Peyer's patch (tissue), 4 donors: Measurements from ENCODE around the gene EFHC2. TPM values are rescaled to one million over a fixed set of nuclear protein-coding genes. Genes with fewer than 3 reads are reported as not detected.

Experiments used
- DNase-seq, 3 donors: peaks; one replicate each; pipeline ENCODE4 v3.0.0-alpha.2; 2017 to 2019
- H3K27ac ChIP-seq, 4 donors: fragments of 200-600 bp; sonication (generic); one replicate each; pipeline ENCODE4 v1.5.1; 2016 to 2019
- H3K27me3 ChIP-seq, 2 donors: fragments of 200-600 bp; sonication (generic); one replicate each; pipeline ENCODE4 v1.5.1; 2019
- H3K36me3 ChIP-seq, 3 donors: fragments of 200-600 bp; sonication (generic); one replicate each; pipeline ENCODE4 v1.5.1; 2016 to 2019
- H3K4me1 ChIP-seq, 4 donors: fragments of 200-600 bp; sonication (generic); one replicate each; pipeline ENCODE4 v1.5.1; 2016 to 2019
- H3K4me3 ChIP-seq, 4 donors: fragments of 200-600 bp; sonication (generic); 1 replicate in 3 of 4; 2 replicates in 1 of 4; pipeline ENCODE4 v1.5.1; 2016 to 2019; ENCODE audit warnings: mild to moderate bottlenecking in 1 of 4
- H3K9me3 ChIP-seq, 4 donors: fragments of 200-600 bp; sonication (generic); one replicate each; pipeline ENCODE4 v1.5.1; 2016 to 2019; ENCODE audit warnings: mild to moderate bottlenecking in 1 of 4
- CTCF ChIP-seq, 6 experiments: fragments of 450-650 bp in 4 of 6; fragments of 200-600 bp in 2 of 6; sonication (generic) in 1 of 6; IDR thresholded peaks; one replicate each; pipeline ENCODE4 v1.5.1; 2017 to 2019; ENCODE audit warnings: antibody characterized with exemption in 6 of 6, mild to moderate bottlenecking in 3 of 6, moderate library complexity in 1 of 6
- POLR2A ChIP-seq, 2 donors: fragments of 450-650 bp; IDR thresholded peaks; one replicate each; pipeline ENCODE4 v1.5.1; 2017; ENCODE audit warnings: antibody characterized with exemption in 2 of 2, mild to moderate bottlenecking in 2 of 2, moderate library complexity in 2 of 2
- total RNA-seq, 4 donors: library from RNA; depleted of rRNA; stranded (reverse); fragments of >200 nt; gene quantifications; one replicate each; pipeline ENCODE4 v1.1.0, GENCODE V29; 2016

Gene EFHC2
- total RNA-seq, 4 donors from 2014 or later, result 1.3 to 3.7 (median 3.4) TPM; not detected in 1

GRCh38 chrX:44330227-44330626, 13.2 kb downstream of the EFHC2 start:
- no peaks in the 10 kb centered on the region for H3K27me3 ChIP-seq
- H3K27ac ChIP-seq, result no peak overlapping the region
- no peaks in the 10 kb centered on the region for H3K36me3 ChIP-seq
- TF ChIP-seq CTCF (IDR thresholded peaks at IDR 0.05) (no peak), POLR2A (IDR thresholded peaks at IDR 0.05) (no peak)
- H3K4me1 ChIP-seq, result no peaks in the 10 kb centered on the region
- H3K9me3 ChIP-seq, result no peaks in the 10 kb centered on the region
- no peak overlapping the region for H3K4me3 ChIP-seq
- DNase-seq, result no peak

GRCh38 chrX:44319550-44319949, 23.9 kb downstream of the EFHC2 start:
- Histone ChIP-seq H3K4me3 (no peak overlapping the region), H3K36me3 (no peaks in the 10 kb centered on the region), H3K4me1 (no peaks in the 10 kb centered on the region), H3K27ac (no peak overlapping the region), H3K9me3 (no peaks in the 10 kb centered on the region), H3K27me3 (no peaks in the 10 kb centered on the region)
- no peak for DNase-seq
- TF ChIP-seq CTCF (IDR thresholded peaks at IDR 0.05) (no peak), POLR2A (IDR thresholded peaks at IDR 0.05) (no peak)

DNA sequence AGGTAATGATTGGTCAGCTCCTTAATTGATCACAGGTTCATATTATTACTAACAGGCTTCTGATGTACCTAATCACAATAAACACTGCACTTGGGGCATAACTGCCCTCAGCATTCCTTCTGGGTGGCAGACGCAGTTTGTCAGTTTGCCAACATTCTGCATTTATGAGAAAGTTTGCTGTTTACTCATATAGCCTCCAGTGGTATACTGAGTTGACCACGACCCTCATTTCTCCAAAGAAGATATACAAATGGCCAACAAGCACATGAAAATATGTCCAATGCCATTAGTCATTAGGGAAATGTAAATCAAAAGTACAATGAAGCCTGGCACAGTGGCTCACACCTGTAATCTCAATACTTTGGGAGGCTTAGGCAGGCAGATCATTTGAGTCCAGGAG, 26.3 kb downstream of the EFHC2 start:
- H3K9me3 ChIP-seq, result no peaks in the 10 kb centered on the region
- H3K4me1 ChIP-seq, result no peaks in the 10 kb centered on the region
- no peaks in the 10 kb centered on the region for H3K36me3 ChIP-seq
- no peak for DNase-seq
- no peak overlapping the region for H3K4me3 ChIP-seq
- no peak overlapping the region for H3K27ac ChIP-seq
- TF ChIP-seq POLR2A (IDR thresholded peaks at IDR 0.05), result no peak
- TF ChIP-seq CTCF (IDR thresholded peaks at IDR 0.05), result no peak
- H3K27me3 ChIP-seq, result no peaks in the 10 kb centered on the region

GRCh38 chrX:44314808-44315207, 28.7 kb downstream of the EFHC2 start:
- no peak for TF ChIP-seq CTCF (IDR thresholded peaks at IDR 0.05)
- no peak for TF ChIP-seq POLR2A (IDR thresholded peaks at IDR 0.05)
- no peak for DNase-seq
- no peaks in the 10 kb centered on the region for H3K4me1 ChIP-seq
- H3K27ac ChIP-seq, result no peak overlapping the region
- H3K36me3 ChIP-seq, result no peaks in the 10 kb centered on the region
- H3K9me3 ChIP-seq, result no peaks in the 10 kb centered on the region
- H3K27me3 ChIP-seq, result no peaks in the 10 kb centered on the region
- H3K4me3 ChIP-seq, result no peak overlapping the region

GRCh38 chrX:44314259-44314734, 29.2 kb downstream of the EFHC2 start:
- Histone ChIP-seq H3K4me1 (no peaks in the 10 kb centered on the region), H3K9me3 (no peaks in the 10 kb centered on the region), H3K4me3 (no peak overlapping the region), H3K36me3 (no peaks in the 10 kb centered on the region), H3K27ac (no peak overlapping the region), H3K27me3 (no peaks in the 10 kb centered on the region)
- no peak for DNase-seq
- no peak for TF ChIP-seq CTCF (IDR thresholded peaks at IDR 0.05)
- no peak for TF ChIP-seq POLR2A (IDR thresholded peaks at IDR 0.05)

DNA sequence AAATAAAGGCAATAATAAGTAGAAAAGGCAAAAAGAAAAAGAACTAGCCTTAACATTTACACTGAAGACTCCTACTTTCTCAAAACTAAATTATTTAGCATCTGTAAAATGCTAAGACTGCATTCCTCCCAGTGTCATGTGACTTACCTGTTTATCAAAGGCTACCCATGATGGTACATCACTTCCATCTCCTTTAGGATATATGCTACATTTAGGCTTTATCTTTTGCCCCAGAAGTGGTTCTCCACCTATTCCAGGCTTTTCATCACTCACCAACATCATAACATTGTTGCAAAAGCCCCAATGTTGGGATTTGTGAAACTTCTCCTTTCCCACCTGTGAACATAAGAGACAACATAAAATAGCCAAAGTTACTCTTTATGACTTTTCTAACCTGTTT, 31.1 kb downstream of the EFHC2 start:
- Histone ChIP-seq H3K4me3 (no peak overlapping the region), H3K27me3 (no peaks in the 10 kb centered on the region), H3K27ac (no peak overlapping the region), H3K4me1 (no peaks in the 10 kb centered on the region), H3K9me3 (no peaks in the 10 kb centered on the region), H3K36me3 (no peaks in the 10 kb centered on the region)
- TF ChIP-seq CTCF (IDR thresholded peaks at IDR 0.05), result no peak
- TF ChIP-seq POLR2A (IDR thresholded peaks at IDR 0.05), result no peak
- DNase-seq, result no peak
